Embryonic facial prominence (tissue), 1 donor: ENCODE results near the gene SLX9.

ENCODE experiments used
- DNase-seq: peaks from one replicate; pipeline ENCODE4 v3.0.0-alpha.2; 2016; ENCODE audit errors: extremely low spot score

Gene SLX9

DNA sequence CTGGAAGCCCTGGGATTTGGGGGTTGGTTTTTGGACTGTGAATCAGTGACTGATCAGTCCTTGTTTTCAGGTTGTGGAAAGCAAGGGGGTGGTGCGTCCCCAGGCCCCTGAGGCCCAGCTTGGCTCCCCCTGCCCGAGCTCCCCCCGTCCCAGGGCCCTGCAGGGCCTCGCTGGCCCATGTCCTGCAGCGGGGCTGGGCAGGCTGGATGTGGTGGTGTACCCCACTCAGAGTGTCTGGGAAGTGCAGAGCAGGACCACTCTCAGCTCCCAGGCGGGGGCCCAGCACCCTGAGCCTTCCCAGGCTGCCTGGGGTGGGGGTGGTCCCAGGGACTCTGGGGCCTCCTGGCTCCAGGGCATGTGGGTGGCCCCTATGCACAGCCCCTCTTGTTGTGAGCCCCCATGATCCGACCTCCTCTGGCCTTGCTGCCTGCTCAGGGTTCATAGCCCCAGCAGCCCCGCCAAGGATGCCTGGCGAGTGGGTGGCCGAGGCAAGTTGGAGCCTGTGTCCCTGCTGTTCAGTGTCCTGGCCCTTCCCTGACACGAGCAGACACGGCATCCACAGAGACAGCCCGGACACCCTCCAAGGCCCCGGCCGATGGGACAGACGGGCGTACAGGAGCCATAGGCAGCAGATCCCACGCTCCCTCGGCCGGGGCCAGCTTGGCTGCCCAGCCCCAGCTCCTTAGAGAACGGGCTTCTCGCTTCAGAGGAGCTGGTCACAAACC lies 37.9 kb downstream of the SLX9 start:
- DNase-seq = no peak

DNA sequence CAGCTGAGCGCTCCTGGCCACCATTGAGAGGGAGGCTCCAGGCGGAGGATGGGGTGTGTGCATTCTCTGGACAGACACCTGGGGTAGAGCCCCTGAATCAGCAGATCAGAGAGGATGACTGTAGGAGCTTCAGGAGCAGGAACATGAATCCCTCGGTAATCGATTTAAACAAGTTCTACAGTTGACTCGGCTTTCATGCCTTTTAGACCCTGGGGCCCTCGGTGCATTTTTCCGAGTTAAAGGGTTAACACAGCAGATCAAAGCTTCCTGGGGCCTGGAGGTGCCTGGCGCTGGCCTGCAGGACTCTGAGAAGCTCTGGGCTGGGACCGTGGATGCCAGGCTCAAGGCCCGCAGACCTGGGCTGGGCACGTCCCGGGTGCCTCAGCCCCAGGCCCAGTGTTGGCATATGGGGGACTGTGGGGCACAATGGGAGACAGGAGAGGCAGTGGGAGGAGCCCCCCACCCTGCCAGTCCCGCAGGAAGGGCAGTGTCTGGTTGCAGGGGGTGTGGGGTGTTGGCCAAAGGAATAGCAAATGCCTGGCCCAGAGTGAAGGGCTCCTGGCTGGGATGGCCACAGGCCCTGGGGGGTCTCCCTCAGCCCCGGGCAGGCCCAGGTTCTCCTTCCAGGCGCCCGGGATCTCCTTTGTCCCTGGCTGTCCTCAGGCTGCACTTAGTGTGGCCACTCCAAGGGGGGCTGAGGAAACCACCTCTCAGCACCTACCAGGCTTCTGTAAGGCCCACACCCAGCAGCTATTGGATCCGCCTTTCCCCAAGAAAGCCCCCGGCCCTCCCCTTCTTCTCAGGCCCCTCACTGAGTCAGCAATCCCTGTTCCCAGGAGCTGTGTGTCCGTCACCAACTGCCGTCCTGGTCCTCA lies 40.1 kb downstream of the SLX9 start:
- DNase-seq = no peak

DNA sequence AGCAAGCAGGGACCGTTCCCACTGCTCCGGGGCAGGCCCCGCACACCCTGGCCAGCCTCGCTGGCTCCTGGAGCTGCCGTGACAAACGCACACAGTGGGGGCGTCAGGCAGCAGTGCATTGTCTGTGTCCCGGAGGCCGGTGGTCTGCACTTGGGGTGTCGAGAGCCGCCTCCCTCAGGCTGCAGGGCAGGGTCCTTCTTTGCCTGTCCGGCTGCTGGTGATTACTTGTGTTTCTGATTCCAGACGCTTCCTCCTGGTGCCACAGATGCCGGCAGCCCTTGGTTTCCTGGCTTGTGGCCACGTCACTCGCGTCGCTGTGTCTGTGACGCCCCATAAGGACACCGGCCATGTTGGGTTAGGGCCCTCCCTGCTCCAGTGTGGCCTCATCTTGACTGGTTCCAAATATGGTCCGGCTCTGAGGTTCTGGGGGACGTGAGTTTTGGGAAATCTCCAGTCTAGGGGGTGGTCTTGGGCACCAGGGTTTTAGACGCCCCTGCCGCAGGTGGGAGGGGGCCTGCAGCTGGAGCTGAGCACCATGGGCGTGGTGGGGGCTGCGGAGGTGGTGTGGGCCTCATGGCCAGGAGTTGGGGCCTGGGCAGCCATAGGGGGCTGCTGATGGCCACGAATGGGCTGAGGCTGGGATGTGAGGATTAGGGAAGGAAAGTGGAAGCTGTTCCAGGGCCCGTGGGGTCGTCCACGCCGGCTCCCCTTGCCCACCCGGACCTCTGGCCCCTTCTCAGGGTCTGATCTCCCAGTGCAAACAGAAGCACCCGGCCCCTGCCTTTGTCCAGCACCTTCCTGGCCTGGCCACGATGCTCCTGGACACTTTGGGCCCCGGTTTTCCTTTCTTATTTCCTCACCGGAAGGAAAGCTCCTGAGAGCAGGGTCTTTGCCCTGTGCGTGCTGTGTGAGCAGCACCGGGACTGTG lies 41.0 kb downstream of the SLX9 start:
- DNase-seq = no peak

DNA sequence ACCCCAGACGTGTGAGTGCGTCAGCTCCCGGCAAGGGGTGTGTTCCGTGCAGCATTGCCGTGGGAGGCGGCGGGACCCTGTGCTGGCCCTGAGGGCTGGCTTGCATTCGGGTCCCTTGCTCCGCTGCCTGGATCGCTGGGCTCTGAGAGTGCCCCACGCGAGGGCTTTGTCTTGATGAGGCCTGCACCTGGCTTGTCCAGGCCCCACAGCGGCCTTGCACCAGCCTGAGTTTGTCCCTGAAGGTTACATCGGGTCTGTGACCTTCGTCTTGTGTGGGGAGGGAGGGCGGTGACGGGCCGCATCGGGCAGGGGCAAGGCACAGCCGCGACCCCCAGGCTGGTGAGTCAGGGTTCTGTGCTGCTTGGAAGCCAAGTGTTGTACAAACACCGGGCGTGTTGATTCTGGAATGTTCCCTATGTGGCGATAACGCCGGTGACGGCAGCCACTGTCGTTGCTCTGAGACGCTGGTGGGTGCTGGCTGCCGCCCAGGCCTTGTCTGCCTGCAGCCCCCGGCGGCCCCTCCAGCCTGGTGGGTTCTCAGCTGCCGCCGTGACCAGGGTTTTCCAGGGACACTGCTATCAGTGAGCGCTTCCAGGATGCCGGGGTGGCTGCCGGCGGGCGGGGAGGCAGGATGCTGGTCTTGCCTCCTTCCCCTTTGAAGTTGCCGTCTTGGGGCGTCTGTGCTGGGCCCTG lies 42.9 kb downstream of the SLX9 start:
- DNase-seq = no peak

DNA sequence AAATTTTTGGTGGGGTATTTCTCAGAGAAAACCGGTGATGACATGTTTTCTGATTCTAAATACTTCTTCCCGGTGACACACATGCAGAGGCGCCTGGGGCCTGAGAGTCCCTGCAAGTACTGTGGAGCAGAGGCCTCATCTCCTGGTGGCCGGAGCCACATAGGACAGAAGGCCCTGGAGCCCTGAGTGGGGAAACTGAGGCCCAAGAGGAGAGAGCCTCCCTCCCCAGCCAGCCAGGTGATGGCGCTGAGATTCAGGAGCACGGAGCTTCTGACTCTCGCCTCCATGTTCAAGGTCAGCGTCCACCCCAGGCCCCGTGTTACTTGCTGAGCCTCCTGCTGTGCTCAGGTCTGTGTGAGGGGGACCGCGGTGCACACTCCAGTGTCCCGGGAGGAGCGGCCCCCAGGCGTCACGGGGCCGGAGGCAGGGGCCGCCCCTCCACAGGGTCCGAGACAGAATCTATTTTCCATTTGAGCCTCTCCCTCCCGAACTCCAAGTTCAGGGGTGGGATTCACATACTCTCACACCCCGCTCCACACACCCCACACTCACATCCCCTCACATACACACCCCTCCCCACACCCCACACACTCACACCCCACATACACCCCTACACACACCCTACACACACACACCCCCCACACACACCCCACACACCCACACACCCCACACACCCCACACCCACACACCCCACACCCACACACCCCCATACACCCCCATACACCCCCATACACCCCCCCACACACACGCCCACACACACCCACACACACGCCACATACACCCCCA lies 43.8 kb downstream of the SLX9 start:
- no peak for DNase-seq

DNA sequence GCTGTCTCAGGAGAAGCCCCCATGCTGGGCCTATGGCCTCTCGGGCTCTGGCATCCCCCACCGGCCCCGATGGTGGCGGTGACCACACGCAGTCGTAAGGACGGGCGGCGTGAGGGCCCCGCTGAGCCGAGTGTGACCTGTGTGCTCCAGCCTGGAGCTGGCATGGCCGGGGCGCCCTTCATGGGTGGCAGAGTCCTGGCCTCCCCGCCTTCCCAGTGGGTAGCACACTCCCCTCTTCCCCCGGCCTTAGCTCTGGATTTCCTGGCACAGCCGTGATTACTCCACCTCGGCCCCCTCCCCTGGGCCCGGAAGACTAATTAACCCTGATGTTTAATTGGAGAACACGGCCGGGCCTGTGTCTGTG lies 44.6 kb downstream of the SLX9 start:
- DNase-seq = no peak

DNA sequence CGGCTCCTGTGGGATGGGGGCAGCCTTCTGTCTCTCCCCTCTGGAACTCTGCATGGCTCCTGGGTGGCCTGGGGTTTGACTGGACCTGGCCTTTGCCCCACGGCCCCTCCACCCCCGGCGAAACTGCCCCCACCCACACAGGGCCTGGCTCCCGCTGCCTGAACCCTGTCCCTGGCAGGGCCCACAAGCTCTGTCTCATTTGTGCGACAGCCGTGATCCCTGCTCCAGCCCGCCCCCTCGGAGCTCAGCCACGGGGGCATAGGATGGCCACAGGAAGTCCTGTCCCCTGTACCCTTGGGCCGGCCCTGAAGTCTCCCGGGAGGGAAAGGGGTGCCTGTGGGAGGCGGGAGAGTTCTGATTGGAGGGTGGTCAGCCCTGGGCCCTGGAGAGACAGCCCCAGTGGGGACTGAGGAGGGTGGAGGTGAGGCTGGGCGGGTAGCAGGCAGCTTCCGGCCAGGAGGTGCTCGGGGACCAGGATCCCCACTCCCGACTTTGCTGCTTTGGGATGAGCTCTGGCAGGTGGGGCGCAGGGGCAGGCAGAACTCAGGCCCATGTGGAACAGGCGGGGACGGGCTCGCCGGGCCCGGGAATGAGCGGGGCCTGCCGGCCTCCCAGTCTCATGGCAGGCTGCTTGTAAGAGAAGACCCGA lies 45.1 kb downstream of the SLX9 start:
- no peak for DNase-seq

DNA sequence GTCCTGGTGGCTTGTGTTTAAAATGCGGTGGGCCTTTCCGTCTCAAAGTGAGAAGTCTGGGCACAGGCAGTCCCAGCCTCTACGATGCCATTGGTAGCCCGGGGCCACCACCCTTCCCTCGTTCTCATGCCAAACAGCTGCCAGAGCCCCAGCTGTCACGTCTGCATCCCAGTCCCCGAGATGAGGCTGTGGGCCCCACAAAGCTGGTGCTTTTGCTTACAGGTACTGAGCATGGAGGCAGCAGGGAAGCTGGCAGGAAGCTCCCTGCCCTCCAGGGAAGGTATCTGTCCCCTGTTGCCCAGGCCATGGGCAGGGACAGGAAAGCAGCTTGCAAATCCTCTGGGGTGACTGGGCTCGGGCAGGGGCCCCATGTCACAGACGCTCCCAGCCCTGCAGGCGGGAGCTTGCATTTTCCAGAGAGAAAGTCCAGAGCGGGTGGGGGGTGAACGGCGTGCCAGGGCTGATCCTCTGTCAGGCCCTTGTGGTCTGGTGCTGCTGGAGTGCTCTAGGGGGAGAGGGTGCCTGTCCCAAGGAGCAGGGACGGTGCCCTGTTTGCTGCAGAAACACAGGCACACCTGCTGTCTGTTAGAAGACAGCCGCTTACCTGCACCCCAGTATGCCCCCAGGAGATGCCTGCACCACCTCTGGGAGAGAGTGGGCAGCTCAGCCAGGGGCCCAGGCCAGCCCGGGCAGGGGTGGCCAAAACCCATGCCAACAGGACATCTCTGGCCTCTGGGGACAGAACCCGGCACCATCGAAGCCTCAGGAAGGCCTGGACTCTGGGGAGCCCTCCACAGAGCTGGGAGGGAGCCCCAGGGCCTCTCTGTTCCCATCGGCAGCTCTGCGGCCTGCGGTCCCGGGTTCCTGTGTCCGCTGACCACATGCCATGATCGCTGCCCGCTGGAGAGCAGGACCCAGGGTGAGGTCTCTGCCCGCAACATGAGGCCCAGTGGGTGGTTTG lies 45.9 kb downstream of the SLX9 start:
- no peak for DNase-seq

DNA sequence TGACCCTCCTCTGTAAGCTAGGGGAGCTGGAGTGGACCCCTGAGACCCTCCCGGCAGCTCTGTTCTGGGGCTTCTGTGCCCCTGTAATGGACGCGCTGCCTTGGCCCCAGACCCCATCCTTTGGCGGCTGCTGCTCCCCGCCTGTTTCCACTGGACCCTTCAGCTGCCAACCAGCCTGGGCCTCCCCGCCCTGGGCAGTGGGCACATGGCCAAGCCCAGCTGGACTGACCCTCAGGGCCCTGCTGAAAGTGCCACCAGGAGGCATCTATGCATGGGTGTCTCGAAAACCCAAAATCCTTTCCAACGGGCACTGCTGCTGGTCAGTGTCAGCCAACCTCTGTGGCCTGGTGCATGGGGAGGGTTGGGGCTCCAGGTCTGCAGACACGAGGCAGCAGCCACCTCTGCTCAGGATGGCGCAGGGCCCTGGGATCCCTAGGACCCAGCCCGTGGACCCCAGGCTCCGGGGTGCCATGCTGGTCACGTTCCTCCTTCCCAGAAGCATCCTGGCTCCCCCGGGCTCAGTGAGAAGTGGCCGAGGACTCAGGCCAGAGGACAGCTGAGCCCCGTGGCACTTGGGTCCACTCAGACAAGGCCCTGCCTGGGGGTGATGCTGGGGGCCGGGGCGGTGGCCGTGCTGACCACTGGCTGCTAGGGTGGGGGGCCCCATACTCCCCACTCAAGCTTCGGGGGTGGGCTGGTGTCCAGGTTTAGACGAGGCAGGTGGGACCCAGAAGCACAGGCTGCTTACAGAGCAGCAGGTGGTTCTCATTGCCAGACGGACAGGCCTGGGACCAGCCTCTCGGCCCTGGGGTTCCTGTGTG lies 46.9 kb downstream of the SLX9 start:
- DNase-seq = no peak

DNA sequence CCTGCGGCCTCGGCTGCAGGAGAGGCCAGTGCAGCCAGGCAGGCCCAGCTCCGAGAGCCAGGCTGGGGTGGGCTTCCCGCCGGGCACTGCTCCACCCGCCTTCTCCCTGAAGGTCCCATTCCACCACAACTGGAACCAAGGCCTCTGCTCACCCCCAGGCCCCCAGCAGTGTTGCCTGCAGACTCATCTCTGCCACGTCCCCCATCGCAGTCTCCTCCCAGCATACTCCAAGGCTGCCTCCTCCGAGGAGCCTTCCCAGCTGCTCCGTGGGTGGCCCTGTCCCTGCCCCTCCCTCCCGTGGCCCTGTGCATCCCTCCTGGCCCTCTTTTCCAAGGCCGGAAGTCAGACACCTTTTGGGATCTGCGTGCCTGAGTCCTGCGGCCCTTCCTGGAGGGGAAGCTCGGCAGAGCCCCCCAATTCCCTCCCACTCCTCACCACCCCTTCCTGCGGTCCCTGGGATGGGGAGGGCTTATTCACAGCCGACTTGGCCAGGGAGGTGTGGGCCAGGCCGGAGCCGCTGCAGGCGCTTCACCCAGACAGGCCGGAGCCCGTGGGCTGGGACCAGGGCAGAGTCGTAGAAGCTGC lies 47.6 kb downstream of the SLX9 start:
- no peak for DNase-seq

DNA sequence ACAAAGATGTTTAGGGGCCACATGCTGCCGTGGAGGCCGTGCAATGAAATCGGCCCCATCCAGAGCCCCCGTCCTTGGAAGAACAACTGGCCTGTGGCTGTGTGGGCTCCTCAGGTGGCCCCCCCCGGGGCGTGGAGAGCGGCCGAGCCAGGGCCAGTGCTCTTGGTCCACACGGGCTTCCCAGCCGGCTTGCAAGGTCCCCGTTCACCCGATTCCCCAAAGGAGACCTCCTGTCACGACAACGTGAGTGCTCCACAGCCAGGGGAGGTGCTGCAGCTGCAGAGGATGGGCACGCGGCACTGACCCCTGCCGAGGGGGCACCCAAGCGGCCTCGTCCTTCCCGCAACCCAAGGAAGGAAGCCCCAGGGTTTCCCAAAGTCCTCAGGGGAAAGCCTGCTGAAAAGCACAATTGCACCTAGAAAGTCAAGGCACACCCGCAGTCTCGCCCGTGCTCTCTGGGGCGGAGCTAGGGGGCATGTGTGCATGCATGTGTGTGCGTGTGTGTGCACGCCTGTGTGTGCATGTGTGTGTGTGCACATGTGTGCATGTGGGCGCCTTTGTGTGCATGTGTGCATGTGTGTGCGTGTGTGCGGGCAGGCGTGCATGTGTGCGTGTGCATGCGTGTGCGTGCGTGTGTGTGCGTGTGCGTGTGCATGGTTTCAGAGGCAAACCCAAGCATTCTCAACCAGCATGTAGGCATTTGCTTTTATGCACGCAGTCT lies 48.2 kb downstream of the SLX9 start:
- no peak for DNase-seq

DNA sequence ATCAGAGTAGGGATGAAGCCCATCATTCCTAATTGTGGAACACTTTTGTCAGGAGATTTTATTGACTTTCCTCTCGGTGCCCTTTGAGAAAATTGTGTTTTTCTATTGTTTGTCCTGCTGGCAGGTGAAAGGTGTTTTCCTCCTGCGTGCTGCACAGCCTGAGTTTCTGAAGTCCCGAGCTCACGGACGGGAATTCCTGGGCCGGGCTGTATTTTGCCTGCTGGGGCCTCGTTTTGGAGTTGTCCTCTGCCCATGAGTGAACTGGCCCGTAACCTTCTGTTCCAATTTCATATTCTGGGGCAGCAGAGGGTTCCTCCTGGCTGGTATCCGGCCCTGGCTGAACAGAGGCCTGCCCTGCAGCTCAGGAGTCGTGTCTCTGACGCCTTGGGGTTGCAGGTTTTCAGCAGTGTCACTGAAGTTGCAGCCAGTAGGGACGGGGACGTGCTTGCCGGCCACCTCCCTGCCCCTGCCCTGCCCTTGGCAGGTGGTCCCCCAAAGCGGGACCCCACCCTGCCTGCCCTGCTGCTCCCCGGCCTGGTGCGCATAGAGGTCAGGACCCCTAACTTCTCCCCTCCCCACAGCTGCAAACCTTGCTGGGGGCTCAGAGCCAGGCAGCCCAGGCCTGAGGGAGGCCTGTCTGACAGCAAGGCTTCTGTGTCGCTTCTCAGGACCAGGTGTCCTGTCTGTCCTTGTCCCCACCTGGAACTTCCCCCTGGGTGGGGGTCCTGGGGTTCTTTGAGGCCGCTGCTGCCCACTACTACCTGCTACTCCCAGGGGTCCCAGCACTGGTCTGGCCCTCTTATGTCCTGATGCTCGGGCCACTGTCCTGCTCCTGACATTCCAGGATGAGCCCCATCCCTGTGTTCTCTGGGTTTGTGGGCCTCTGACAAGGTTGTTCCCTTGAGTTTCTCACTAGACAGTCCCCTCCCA lies 49.0 kb downstream of the SLX9 start:
- DNase-seq = no peak

DNA sequence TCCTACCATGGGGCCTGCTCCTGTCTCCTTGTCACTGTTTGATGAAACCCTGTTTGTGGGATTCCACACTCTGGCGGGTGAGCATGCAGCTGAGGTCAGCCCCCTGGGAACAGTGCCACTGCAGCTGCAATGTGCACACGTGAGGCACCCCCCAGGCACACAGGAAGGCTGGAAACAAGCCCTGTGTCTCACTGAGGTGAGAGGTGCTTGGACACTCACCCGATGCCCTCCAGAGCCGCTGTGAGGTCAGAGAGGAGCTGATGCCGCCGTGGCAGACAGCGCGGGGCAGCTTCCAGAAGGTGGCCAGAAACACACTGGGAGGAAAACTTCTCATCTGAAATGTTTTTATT lies 49.7 kb downstream of the SLX9 start:
- no peak for DNase-seq

DNA sequence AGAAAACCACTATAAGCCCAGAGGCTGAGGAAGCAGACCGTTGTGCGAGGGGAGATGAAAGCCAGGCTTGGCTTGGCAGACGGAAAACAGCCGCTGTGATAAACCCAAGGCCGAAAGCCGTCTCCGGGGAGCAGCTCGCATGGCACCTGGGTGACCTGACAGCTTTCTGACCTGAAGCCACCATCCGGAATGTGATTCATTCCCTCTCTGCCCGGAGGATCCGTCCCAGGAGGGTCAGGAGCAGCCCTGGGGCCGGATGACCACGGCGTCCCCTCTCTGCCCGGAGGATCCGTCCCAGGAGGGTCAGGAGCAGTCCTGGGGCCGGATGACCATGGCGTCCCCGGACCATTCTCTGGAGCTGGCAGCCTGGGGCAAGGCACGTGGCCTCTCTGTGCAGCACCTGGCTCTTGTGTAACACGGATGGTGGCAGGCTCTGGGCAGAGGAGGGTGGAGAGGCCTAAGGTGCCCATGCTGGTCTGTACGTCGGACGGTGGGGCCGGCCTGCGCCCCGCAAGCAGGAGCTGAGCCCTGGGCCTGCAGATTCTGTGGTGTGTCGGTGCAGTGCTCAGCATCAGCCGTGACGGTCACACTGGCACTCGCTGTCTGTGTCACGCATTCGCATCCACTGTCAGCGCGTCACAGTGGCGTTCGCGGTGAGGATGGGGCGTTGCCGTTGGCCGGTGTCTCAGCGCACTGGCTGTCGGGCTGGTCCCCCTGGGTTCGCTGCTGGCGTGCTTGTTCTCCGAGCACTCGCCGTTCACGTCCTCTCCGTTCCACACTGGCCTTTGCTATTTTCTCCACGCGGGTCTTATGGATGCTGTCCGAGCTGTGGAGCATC lies 50.3 kb downstream of the SLX9 start:
- no peak for DNase-seq

DNA sequence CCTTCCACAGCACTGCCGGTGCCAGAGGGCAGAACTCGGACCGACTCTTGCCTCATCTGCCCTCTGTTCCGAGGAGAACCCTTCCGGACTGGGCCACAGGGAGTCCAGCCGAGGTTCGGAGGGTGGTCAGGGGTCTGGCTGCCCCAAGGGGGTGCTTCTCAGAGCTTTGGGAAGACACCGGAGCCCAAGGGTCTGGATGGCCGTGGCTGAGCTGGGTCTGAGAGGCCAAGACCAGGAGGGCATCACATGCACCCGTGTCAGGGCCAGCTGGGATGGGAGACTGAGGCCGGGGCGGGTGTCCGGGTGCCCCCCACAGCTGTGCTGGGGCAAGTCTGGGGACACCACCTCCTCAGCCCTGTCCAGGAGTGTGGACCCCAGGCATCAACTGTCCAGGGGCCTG lies 51.1 kb downstream of the SLX9 start:
- no peak for DNase-seq
